HT-29 (cell line): ENCODE data around the gene PPP4R4. TPM values are rescaled to one million over a fixed set of nuclear protein-coding genes. Genes with fewer than 3 reads are reported as not detected.
"Not testable (repeated sequence)": the region's sequence is repeated elsewhere in the genome, so short reads cannot be mapped to it uniquely, and the experiment has no call there.

Source experiments
- DNase-seq: peaks from one replicate; pipeline ENCODE4 v3.0.0-alpha.2; 2015; ENCODE audit warnings: low spot score
- total RNA-seq: library from RNA; depleted of rRNA; stranded (reverse); fragments of >200 nt; shearing (Covaris generic); gene quantifications from 2 replicates; pipeline ENCODE4 v1.2.3, GENCODE V29; 2014

Gene PPP4R4
- total RNA-seq, 1 experiment from 2014 or later, result 0.03 TPM

- DNase-seq, result no peak
These were observed 3.7 kb downstream of the PPP4R4 start for GRCh38 chr14:94177806-94178205.

GRCh38 chr14:94179244-94179643 is 5.1 kb downstream of the PPP4R4 start:
- DNase-seq, result no peak

GRCh38 chr14:94180655-94181271 is 6.6 kb downstream of the PPP4R4 start:
- peak; percentile 23 for DNase-seq

- DNase-seq, result no peak
These were observed 7.7 kb downstream of the PPP4R4 start for GRCh38 chr14:94181835-94182234.

GRCh38 chr14:94192536-94192935 is 18.4 kb downstream of the PPP4R4 start:
- no peak for DNase-seq

GRCh38 chr14:94193776-94194175 is 19.7 kb downstream of the PPP4R4 start:
- no peak for DNase-seq

GRCh38 chr14:94196057-94196456 is 21.9 kb downstream of the PPP4R4 start:
- DNase-seq, result no peak

- DNase-seq, result no peak
These were observed 29.5 kb downstream of the PPP4R4 start for GRCh38 chr14:94203473-94204210.

GRCh38 chr14:94213021-94213420 is 38.9 kb downstream of the PPP4R4 start:
- DNase-seq, result no peak

- no peak for DNase-seq
These were observed 39.6 kb downstream of the PPP4R4 start for GRCh38 chr14:94213741-94214140.

GRCh38 chr14:94217116-94217515 is 43.0 kb downstream of the PPP4R4 start:
- DNase-seq, result no peak

GRCh38 chr14:94218198-94218886 is 44.2 kb downstream of the PPP4R4 start:
- not testable (repeated sequence) for DNase-seq

- DNase-seq, result no peak
These were observed 49.9 kb downstream of the PPP4R4 start for GRCh38 chr14:94224040-94224439.

- no peak for DNase-seq
These were observed 51.6 kb downstream of the PPP4R4 start for GRCh38 chr14:94225460-94226378.

- no peak for DNase-seq
These were observed 52.9 kb downstream of the PPP4R4 start for GRCh38 chr14:94227029-94227428.

GRCh38 chr14:94237046-94237445 is 62.9 kb downstream of the PPP4R4 start:
- no peak for DNase-seq

GRCh38 chr14:94237983-94238382 is 63.9 kb downstream of the PPP4R4 start:
- DNase-seq, result no peak

- DNase-seq, result no peak
These were observed 65.3 kb downstream of the PPP4R4 start for GRCh38 chr14:94239406-94239805.

GRCh38 chr14:94244182-94244581 is 70.1 kb downstream of the PPP4R4 start:
- no peak for DNase-seq

- DNase-seq, result not testable (repeated sequence)
These were observed 90.1 kb downstream of the PPP4R4 start for GRCh38 chr14:94264195-94264594.

GRCh38 chr14:94267352-94267751 is 93.2 kb downstream of the PPP4R4 start:
- no peak for DNase-seq

- not testable (repeated sequence) for DNase-seq
These were observed 94.5 kb downstream of the PPP4R4 start for GRCh38 chr14:94268582-94268981.
